Measurements from ENCODE around the gene TTC21B.

Gene TTC21B

DNA sequence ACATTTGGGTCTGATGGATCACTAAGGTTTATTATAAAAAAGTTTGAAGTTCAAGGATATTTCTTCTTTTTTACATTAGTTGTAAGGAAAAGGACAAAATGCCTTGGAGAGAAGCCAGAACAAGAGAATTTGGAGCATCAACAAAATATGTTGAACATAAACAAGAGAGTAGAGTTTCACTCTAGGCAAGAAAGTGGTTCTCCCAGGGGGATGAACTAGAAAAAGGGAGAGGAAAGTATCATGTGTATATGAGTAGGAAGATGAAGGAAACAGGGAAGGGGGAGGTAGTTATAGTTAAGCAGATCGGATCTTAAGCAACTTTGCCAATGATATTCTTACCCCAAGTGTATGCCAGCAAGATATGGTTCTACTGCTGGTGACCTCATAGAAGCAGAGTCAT is 95.7 kb downstream of the TTC21B start:
- no peak for DNase-seq (ENCODE audit: low read depth)
- TF ChIP-seq, protein P1, sequence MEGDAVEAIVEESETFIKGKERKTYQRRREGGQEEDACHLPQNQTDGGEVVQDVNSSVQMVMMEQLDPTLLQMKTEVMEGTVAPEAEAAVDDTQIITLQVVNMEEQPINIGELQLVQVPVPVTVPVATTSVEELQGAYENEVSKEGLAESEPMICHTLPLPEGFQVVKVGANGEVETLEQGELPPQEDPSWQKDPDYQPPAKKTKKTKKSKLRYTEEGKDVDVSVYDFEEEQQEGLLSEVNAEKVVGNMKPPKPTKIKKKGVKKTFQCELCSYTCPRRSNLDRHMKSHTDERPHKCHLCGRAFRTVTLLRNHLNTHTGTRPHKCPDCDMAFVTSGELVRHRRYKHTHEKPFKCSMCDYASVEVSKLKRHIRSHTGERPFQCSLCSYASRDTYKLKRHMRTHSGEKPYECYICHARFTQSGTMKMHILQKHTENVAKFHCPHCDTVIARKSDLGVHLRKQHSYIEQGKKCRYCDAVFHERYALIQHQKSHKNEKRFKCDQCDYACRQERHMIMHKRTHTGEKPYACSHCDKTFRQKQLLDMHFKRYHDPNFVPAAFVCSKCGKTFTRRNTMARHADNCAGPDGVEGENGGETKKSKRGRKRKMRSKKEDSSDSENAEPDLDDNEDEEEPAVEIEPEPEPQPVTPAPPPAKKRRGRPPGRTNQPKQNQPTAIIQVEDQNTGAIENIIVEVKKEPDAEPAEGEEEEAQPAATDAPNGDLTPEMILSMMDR (IDR thresholded peaks at IDR 0.05; ENCODE audit: low read depth, low read length, missing control alignments), result no peak
- in situ Hi-C loops (cut with HindIII; ENCODE audit: low sequenced_read_pairs), result no loop called here
- H3K4me3 ChIP-seq (ENCODE audit: low read depth, low read length), result no peak overlapping the region

DNA sequence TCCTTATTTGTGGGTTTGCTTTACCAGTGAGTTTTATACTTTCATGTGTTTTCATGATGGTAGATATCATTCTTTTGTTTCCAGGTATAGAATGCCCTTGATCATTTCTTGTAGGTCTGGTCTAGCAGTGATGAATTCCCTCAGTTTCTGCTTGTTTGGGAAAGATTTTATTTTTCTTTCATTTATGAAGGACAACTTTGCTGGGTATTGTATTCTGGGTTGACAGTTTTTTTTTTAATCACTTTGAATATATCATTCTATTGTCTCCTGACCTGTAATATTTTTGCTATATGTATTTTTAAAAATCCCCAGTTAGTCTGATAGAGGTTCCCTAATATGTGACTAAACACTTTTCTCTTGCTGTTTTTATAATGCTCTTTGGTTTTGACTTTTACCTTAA is 101.2 kb downstream of the TTC21B start:
- H3K4me3 ChIP-seq (ENCODE audit: low read depth, low read length), result no peak overlapping the region
- in situ Hi-C loops (cut with HindIII; ENCODE audit: low sequenced_read_pairs), result no loop called here
- TF ChIP-seq, protein P1 (IDR thresholded peaks at IDR 0.05; ENCODE audit: low read depth, low read length, missing control alignments), result no peak
- no peak for DNase-seq (ENCODE audit: low read depth)

DNA sequence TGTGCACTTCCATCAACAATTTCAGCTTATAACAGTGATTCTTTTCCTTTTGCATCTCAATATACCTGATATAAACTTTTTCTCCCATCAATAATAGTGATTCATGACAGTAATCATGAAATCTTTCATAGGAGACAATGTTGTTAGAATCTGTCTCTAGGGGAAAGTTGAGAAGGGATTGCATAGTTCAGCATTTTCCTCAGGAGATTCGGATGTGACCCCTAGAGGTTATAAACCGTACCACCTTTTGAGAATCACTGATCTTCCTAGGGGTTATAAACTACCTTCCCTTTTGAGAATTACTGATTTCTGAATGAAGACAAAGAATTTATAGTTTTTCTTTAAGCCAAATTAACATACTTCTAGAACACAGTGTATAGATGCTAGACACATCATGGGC is 106.6 kb downstream of the TTC21B start:
- TF ChIP-seq, protein P1 (IDR thresholded peaks at IDR 0.05; ENCODE audit: low read depth, low read length, missing control alignments), result no peak
- in situ Hi-C loops (cut with HindIII; ENCODE audit: low sequenced_read_pairs), result no loop called here
- H3K4me3 ChIP-seq (ENCODE audit: low read depth, low read length), result no peak overlapping the region
- DNase-seq (ENCODE audit: low read depth), result no peak

DNA sequence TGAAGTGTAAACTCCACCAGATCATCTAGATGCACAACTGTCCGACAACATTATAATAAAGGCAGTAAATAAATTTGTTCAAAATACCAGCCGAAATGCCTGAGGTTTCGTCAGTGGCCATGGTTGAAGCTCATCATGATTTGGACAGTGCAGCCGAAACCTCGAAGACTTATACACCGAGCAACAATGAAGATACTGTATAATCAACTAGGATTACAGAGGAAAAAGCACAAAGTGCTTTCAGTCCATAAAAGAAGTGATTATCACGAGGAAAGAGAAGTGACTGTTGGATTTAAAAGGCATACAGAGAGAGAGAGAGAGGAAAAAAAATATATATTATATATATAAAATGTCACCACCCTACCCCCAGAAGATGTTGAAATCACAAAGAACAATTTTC is 107.5 kb downstream of the TTC21B start:
- in situ Hi-C loops (cut with HindIII; ENCODE audit: low sequenced_read_pairs), result no loop called here
- TF ChIP-seq, protein P1 (IDR thresholded peaks at IDR 0.05; ENCODE audit: low read depth, low read length, missing control alignments), result no peak
- no peak for DNase-seq (ENCODE audit: low read depth)
- H3K4me3 ChIP-seq (ENCODE audit: low read depth, low read length), result no peak overlapping the region

DNA sequence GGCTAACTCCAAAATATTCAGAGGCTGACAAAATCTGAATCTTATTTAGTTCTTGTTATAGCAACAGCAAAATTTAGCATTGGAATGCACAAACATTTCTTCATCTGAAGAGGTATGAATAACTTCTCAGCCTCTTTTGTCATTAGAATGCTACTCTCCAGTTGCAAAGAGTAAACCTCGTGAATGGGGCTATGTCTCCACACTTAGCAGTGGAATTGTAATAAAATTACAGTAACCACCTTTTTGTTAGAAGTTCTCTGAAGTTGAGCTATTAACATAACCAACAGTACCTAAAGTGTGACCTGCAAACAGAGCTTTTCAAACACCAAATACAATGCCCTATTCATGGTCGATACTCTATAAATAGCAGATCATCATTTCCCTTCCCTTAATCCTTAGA is 109.4 kb downstream of the TTC21B start:
- no peak for DNase-seq (ENCODE audit: low read depth)
- H3K4me3 ChIP-seq (ENCODE audit: low read depth, low read length), result no peak overlapping the region
- in situ Hi-C loops (cut with HindIII; ENCODE audit: low sequenced_read_pairs), result no loop called here
- TF ChIP-seq, protein P1 (IDR thresholded peaks at IDR 0.05; ENCODE audit: low read depth, low read length, missing control alignments), result no peak

DNA sequence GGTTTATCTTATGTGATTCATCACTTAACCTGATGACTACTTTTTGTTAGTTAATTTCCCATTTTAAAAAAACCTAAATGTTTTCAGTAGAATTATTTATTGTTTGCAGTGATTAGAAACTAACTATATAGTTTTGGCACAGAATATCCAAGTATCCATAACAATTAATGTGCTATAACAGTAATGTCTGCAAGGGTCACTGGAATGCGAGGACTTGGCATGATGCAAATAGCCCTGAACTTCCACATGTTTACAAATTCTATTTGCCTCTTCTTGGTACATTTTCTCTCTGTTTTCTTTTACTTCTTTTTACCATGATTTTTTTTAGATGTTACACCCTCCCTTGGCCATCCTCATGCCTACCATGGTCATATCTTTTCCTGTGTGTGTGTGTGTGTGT is 110.2 kb downstream of the TTC21B start:
- no peak for DNase-seq (ENCODE audit: low read depth)
- H3K4me3 ChIP-seq (ENCODE audit: low read depth, low read length), result no peak overlapping the region
- in situ Hi-C loops (cut with HindIII; ENCODE audit: low sequenced_read_pairs), result no loop called here
- TF ChIP-seq, protein P1 (IDR thresholded peaks at IDR 0.05; ENCODE audit: low read depth, low read length, missing control alignments), result no peak
